Thoracic aorta (tissue), 2 donors: ENCODE measurements around the gene IGFBP6. TPM values are rescaled to one million over a fixed set of nuclear protein-coding genes. Genes with fewer than 3 reads are reported as not detected.

Source experiments
- ATAC-seq: fragments of 150-250 bp; one replicate; pipeline ENCODE4 v1.8.0; 2017; ENCODE audit warnings: low read depth; ENCODE audit not compliant: insufficient number of reproducible peaks, low FRiP score
- DNase-seq: peaks from one replicate; pipeline ENCODE4 v3.0.0-alpha.2; 2020; ENCODE audit warnings: low spot score
- H3K27ac ChIP-seq, 2 donors: fragments of 200-600 bp; sonication (generic); 1 replicate in 1 of 2; 2 replicates in 1 of 2; pipeline ENCODE4 v1.5.1; 2016; ENCODE audit warnings: mild to moderate bottlenecking in 2 of 2, moderate library complexity in 2 of 2
- H3K27me3 ChIP-seq: fragments of 200-600 bp; sonication (generic); replicated peaks from 2 replicates; pipeline ENCODE4 v1.6.0; 2016; ENCODE audit warnings: mild to moderate bottlenecking; ENCODE audit not compliant: insufficient read depth
- H3K36me3 ChIP-seq: fragments of 200-600 bp; sonication (generic); one replicate; pipeline ENCODE4 v1.5.1; 2016
- H3K4me1 ChIP-seq, 2 donors: fragments of 200-600 bp; sonication (generic); 1 replicate in 1 of 2; 2 replicates in 1 of 2; pipeline versions ENCODE4 v1.5.1 to v1.6.0; 2016; ENCODE audit warnings: low read depth in 2 of 2, mild to moderate bottlenecking in 1 of 2; ENCODE audit not compliant: control insufficient read depth in 1 of 2
- H3K4me3 ChIP-seq: fragments of 200-600 bp; sonication (generic); 2 replicates; pipeline ENCODE4 v1.5.1; 2016; ENCODE audit warnings: mild to moderate bottlenecking
- H3K9me3 ChIP-seq: fragments of 200-600 bp; sonication (generic); 2 replicates; pipeline ENCODE4 v1.5.1; 2016
- total RNA-seq, 2 donors: library from RNA; depleted of rRNA; stranded (reverse); fragments of >200 nt; gene quantifications; one replicate each; pipeline versions ENCODE4 v1.1.0 to v1.2.3, GENCODE V29; 2016
- TF ChIP-seq, protein P1 (sequence below): fragments of 200-600 bp; sonication (generic); IDR thresholded peaks from one replicate; pipeline ENCODE4 v1.5.1; 2019; ENCODE audit warnings: antibody characterized with exemption

Gene IGFBP6
- total RNA-seq, 2 donors from 2014 or later = 1,999 to 2,150 TPM

DNA sequence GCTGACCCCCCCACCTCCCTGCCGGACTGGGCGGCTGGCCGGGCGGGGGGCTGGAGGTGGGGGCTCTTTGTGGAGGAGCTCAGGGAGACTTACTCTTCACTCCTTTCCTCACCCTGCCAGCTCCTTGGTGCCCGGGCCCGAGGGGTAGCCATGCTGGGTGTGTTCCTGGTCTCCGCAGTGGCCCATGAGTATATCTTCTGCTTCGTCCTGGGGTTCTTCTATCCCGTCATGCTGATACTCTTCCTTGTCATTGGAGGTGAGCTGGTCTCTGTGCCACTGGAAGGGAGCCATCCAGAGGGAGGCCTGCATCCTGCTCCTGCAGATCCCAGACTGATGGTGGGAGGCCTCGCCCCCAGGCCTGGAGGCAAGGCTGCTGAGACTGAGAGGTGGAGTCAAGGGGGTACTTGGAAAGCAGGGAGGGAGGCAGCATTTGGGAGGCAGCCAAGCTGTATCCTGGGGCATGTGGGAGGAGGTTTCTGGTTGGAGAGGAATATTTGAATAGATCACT lies 25.5 kb downstream of the IGFBP6 start:
- ATAC-seq (no peak), DNase-seq (no peak)
- TF ChIP-seq, protein P1, sequence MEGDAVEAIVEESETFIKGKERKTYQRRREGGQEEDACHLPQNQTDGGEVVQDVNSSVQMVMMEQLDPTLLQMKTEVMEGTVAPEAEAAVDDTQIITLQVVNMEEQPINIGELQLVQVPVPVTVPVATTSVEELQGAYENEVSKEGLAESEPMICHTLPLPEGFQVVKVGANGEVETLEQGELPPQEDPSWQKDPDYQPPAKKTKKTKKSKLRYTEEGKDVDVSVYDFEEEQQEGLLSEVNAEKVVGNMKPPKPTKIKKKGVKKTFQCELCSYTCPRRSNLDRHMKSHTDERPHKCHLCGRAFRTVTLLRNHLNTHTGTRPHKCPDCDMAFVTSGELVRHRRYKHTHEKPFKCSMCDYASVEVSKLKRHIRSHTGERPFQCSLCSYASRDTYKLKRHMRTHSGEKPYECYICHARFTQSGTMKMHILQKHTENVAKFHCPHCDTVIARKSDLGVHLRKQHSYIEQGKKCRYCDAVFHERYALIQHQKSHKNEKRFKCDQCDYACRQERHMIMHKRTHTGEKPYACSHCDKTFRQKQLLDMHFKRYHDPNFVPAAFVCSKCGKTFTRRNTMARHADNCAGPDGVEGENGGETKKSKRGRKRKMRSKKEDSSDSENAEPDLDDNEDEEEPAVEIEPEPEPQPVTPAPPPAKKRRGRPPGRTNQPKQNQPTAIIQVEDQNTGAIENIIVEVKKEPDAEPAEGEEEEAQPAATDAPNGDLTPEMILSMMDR = no peak
- Histone ChIP-seq H3K27ac (no peak overlapping the region), H3K27me3 (no peaks in the 10 kb centered on the region), H3K9me3 (no peaks in the 10 kb centered on the region), H3K4me1 (no peaks in the 10 kb centered on the region), H3K4me3 (no peak overlapping the region), H3K36me3 (no peaks in the 10 kb centered on the region)

DNA sequence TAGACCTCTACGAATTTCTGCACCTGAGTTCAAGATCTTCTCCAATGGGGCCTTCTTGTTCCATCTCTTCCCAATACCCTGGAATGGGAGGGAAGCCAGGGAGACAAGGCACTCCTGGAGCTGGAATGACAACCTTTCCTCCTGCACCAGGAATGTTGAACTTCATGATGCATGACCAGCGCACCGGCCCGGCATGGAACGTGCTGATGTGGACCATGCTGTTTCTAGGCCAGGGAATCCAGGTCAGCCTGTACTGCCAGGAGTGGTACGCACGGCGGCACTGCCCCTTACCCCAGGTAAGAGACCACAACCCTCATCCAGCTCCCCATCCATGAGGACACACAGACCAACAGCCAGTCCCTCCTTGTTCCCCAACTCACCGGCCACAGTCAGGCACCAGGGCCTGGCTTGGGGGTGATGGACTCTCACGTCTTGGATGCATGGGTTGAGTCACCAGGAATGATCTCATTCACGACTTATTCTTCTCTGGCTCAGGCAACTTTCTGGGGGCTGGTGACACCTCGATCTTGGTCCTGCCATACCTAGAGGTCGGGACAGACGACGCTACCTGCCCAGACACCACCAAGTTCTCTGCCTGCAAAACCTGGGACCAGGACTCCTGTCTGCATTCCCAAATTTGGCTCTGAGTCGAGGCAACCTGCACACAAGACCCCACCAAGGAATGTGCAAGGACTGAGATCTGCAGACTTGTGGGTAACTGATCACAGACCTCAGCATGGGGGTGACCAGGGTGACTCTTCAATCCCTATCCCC lies 26.3 kb downstream of the IGFBP6 start:
- ATAC-seq = no peak
- Histone ChIP-seq H3K36me3 (no peaks in the 10 kb centered on the region), H3K27ac (no peak overlapping the region), H3K27me3 (no peaks in the 10 kb centered on the region), H3K4me3 (no peak overlapping the region), H3K4me1 (no peaks in the 10 kb centered on the region), H3K9me3 (no peaks in the 10 kb centered on the region)
- DNase-seq = no peak
- TF ChIP-seq, protein P1 = no peak

DNA sequence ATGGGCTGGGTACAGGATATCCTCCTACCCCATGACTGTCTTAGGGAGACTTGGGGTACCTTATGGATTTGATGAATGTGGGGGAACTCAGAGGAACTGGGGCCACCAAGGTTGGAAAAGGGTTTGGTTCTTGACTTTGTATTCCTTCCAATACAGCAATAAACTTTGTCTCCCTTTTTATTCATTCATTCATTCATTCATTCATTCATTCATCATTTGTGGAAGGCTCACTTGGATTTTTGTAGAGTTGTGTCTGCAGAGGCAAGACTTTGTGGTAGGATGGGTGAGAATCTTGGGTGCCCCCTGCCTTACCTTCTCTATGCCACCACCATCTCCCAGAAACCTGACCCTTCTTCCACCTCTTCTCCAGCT lies 26.9 kb downstream of the IGFBP6 start:
- ATAC-seq (no peak), DNase-seq (no peak)
- Histone ChIP-seq H3K4me3 (no peak overlapping the region), H3K36me3 (no peaks in the 10 kb centered on the region), H3K27ac (no peak overlapping the region), H3K4me1 (no peaks in the 10 kb centered on the region), H3K27me3 (no peaks in the 10 kb centered on the region), H3K9me3 (no peaks in the 10 kb centered on the region)
- TF ChIP-seq, protein P1 = no peak

DNA sequence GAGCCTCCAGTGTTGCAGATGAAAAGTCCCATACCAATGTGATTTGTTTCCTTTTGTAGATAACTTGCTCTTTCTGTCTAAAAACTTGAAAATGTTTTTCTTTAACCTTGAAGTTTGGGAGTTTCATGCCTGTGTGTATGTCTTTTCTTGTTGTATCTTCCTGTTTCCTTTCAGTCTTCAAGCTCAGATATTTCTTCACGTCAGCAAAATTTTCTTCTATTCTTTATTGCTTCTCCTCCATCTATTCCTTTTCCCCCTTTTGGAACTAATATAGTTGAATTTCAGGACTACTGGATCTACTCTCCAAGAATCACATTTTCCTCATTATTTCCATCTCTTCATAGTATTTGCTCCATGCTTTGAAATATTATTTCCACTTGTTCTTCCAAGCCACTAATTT lies 29.7 kb downstream of the IGFBP6 start:
- TF ChIP-seq, protein P1 = no peak
- H3K27ac ChIP-seq = no peak overlapping the region
- H3K27me3 ChIP-seq = no peaks in the 10 kb centered on the region
- H3K9me3 ChIP-seq = no peaks in the 10 kb centered on the region
- H3K4me1 ChIP-seq = peaks cover 0 to 8% of the 10 kb centered on the region in 2 donors
- H3K4me3 ChIP-seq = no peak overlapping the region
- H3K36me3 ChIP-seq = no peaks in the 10 kb centered on the region
- ATAC-seq = no peak
- DNase-seq = no peak

DNA sequence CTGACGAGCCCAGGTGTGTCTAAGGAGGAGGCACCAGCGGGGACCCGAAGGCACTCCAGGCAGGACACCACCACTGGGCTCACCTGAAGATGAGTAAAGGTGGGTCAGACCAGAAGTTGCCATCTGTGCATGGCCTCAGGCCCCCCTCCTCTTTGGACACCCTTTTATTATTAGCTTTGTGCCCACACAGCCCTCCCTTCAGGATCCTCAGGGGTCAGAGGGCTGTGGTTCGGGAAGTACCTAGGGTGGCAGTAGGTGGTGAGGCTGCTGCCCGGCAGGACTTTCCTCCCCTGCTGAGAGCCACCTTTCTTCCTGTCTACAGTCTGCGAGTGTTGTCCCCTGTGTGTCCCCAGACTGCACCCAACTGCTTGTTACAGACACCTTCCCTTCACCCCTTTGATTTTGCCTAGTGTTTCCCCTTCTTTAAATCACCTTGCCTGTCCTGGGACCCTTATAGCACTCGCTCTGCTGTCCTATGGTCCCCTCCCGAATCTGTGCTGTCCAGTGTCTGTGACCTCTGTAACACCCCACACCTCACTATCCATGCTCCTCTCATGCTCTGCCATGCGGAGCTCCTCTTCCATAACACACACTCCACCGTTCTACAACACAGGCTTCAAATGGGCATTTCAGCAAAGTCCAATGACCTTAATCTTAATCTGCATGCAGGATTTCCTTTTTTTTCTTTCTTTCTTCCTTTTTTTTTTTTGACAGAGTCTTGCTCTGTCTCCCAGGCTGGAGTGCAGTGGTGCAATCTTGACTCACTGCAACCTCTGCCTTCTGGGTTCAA lies 31.5 kb downstream of the IGFBP6 start:
- DNase-seq = no peak
- Histone ChIP-seq H3K27me3 (no peaks in the 10 kb centered on the region), H3K4me1 (peaks cover 0 to 8% of the 10 kb centered on the region in 2 donors), H3K36me3 (no peaks in the 10 kb centered on the region), H3K9me3 (no peaks in the 10 kb centered on the region), H3K4me3 (no peak overlapping the region), H3K27ac (no peak overlapping the region)
- TF ChIP-seq, protein P1 = no peak
- ATAC-seq = no peak
